Frontal cortex (tissue), 4 donors: ENCODE measurements around the gene ABCC4. TPM values are rescaled to one million over a fixed set of nuclear protein-coding genes. Genes with fewer than 3 reads are reported as not detected.
A peak's percentile ranks its signal among the peaks of the same experiment; 100 is the strongest.
"Not testable (repeated sequence)": the region's sequence is repeated elsewhere in the genome, so short reads cannot be mapped to it uniquely, and the experiment has no call there.

ENCODE experiments used
- DNase-seq, 2 donors: peaks; one replicate each; pipeline ENCODE4 v3.0.0; 2012; ENCODE audit warnings: low spot score in 2 of 2
- FAIRE-seq: peaks from 2 replicates; lab custom pipeline; 2012; peaks lifted over from hg19 to GRCh38; lab: Jason Lieb, UNC
- total RNA-seq: library from RNA; depleted of rRNA; stranded (reverse); fragments of >200 nt; gene quantifications from one replicate; pipeline ENCODE4 v1.2.3, GENCODE V29; 2014
- donor health status: control.
- donor health status: control.
- donor health status: control.

The ABCC4 gene
- total RNA-seq, 1 donor from 2014 or later: 9.0 TPM

DNA sequence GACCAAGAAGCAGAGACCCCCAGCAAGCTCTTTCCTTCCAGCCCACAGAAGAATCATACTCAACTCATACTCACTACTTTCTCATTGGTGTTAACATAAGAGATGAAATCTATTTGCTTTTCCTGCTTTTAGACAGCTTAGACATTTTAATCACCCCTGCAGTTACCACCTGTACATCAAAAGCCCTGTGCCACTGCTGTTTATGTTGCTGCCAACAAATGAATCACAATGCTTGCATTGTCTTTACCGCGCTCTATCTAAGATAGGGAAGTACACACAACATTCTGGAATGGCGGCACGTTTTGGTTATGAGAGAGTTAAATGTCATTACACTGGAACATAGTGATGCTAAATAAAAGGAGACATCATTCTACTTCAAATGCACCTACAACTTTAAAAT, 95.1 kb downstream of the ABCC4 start:
- DNase-seq: no peak
- FAIRE-seq: no peak

DNA sequence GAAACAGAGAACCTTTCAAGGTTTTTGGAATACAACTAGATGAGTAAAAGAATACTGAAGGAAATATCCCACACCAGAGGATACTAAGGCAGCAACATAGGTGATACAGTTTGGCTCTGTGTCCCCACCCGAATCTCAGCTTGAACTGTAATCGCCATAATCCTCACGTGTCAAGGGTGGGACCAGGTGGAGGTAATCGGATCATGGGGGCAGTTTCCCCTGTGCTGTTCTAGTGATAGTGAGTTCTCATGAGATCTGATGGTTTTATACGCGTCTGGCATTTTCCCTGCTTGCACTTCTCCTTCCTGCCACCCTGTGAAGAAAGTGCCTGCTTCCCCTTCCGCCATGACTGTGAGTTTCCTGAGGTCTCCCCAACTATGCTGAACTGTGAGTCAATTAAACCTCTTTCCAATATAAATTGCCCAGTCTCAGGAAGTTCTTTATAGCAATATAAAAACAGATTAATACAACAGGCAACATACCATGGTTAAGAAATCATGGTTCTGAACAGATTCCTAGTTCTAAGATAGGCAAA, 97.0 kb downstream of the ABCC4 start:
- no peak for FAIRE-seq
- no peak for DNase-seq

DNA sequence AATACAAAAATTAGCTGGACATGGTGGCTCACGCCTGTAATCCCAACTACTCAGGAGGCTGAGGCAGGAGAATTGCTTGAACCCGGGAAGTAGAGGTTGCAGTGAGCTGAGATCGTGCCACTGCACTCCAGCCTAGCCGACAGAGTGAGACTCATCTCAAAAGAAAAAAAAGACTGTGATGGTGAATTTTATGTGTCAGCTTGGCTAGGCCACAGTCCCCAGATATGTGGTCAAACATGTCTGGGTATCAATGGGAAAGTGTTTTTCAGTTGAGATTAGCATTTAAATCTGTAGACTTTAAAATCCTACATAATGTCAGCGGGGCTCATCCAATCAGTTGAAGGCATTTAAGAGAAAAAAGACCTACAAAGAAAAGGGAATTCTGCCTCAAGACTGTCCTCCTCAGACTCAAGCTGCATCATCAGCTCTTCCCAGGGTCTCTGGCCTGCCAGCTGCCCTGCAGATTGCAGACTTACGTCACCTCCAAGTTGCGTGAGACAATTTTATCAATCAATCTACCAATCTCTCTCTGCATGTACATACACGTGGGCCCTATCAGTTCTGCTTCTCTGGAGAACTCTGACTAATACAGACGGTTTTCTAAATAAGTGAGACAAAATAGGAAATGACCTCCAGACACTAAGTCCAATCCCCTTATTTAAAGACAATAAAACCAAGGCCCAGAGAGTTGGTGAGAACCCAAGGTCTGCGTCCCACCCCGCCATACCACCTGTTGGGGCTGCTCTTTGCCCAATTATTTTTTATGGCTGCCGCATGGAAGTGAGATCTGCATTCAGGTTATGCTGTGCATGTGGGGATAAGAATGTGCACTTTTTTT, 99.2 kb downstream of the ABCC4 start:
- DNase-seq (no peak), FAIRE-seq (no peak)

DNA sequence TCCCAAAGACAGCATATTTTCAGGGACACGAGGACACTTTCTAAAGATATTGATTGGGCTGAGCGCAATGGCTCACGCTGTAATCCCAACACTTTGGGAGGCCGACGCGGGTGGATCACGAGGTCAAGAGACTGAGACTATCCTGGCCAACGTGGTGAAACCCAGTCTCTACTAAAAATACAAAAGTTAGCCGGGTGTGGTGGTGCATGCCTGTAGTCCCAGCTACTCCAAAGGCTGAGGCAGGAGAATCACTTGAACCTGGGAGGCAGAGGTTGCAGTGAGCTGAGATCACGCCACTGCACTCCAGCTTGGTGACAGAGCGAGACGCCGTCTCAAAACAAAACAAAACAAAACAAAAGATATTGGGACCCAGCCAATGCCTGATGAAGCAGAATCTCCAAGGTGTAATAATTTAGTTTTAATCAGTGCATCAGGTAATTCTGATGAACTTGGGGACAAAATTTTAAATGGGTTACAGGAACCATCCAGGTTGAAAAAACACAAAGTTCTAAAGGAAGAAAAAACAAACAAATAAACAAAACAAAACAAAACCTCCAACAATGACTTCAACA, 100.8 kb downstream of the ABCC4 start:
- not testable (repeated sequence) for FAIRE-seq, DNase-seq

DNA sequence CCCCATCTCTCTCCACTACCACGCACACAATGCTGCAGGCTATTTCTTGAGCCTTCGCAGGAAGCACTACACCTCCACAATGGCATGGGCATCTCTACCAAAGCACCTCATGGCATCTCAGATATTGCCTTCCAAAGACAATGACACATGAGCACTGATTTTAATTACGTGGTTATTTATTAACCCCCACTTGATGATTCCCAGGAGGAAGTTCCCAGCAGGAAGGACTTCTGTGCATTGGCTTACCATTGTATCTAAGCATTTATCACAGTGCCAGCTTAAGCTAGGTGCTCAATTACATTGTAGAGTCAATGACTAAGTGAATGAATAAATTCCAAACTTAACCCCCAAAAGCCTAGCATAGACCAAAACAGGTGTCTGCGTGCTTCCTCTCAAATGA, 101.4 kb downstream of the ABCC4 start:
- FAIRE-seq (no peak), DNase-seq (no peak)

DNA sequence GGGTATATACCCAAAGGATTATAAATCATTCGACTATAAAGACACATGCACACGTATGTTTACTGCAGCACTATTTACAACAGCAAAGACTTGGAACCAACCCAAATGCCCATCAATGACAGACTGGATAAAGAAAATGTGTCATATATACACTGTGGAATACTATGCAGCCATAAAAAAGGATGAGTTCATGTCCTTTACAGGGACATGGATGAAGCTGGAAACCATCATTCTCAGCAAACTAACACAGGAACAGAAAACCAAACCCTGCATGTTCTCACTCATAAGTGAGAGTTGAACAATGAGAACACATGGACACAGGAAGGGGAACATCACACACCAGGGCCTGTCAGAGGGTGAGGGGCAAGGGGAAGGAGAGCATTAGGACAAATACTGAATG, 102.6 kb downstream of the ABCC4 start:
- not testable (repeated sequence) for DNase-seq, FAIRE-seq

DNA sequence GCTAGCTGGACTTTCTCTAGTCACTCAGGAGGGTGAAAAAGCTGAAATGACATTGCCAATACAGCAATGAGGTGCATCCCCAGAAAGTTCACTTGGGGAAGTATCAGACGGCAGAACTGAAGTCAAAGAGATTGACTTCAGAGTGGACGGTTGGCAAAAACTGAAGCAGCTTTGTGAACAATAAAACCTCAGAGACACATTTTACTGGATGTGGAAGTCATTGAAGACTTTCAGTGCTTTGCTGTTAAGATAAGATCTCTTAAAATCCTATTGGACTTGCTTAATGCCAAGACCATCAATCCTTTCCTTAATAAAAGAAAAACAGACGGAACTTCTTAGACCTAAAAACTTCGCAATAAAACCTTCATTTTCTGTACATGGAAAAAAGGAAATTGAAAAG, 103.7 kb downstream of the ABCC4 start:
- FAIRE-seq (no peak), DNase-seq (no peak)

DNA sequence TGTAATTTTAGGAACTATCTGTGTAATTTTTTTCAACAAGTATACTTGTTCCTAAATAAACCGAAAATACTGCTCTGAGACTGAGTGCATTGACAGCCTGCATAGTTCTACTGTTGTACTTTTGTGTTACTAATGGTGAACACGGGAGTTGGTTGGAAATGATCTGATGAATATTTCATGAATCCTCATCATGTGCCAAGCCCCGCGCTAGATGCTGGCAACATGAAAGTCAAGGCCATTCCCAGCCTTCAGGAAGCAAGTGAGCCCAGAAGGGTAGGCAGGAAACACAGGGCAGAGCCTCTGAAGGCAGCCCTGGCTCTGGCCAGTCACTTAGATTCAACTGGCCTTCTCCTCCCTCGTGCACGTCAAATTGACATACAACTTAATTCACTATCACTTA, 106.1 kb downstream of the ABCC4 start:
- FAIRE-seq: no peak
- no peak for DNase-seq

DNA sequence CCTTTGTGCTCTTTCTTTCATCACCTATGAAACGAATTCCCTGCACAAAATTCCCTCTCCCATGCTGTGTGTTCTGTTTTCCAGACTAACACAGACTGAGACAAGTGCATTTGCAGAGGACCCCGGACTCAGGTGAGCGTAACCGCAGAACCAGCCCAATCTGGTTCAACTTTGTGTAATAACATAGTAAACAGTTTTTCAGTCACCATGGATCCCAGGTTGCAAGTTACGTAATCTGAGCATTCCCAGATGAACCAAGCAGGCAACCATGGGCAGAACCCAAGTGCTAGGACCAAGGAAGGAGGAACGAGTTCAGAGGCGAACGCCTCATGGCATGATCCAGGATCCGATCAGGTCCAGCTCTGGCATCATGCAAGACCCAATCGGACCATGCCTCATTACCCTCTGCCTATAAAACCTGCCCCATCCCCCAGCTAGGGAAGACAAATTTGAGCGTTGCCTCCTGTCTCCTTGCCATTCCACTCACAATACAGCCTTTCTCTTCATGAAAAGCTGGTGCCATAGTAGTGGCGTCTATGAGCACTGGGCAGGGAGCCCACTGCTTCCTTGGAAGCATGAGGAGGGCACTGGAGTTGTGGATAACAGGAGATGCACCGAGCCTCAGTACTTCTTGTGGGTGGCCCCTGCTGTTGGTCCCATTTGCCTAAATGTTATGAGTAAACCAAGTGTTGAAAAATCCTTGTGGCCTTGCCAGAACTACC, 107.6 kb downstream of the ABCC4 start:
- DNase-seq (no peak), FAIRE-seq (no peak)

DNA sequence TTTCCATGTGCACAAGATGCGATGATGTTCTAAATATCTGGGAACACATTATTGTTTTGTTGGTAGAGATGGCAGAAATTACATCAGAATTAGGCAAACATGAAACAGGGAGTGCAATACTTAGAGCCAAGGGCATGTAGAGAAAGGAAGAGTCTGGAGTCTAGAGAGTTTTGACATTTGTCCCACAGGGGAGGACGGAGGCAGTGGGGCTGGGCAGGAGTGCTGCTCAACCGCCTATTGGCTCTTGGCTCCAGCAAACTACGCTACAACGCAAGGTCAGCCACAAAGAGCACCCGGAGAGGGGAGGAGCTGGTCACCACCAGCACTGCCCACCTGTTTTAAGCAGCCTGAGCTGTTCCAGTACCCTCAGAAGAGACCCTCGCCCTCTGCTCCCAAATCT, 108.3 kb downstream of the ABCC4 start:
- DNase-seq: no peak
- no peak for FAIRE-seq

DNA sequence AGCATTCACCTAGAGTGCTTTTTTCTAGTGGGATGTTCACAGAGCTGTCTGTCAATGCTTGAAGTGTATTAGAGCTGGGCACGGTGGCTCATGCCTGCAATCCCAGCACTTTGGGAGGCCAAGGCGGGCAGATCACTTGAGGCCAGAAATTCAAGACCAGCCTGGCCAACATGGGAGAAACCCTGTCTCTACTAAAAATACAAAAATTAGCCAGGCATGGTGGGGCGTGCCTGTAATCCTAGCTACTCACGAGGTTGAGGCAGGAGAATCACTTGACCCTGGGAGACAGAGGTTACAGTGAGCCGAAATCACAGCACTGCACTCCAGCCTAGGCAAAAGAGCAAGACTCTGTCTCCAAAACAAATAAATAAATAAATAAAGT, 108.7 kb downstream of the ABCC4 start:
- FAIRE-seq: not testable (repeated sequence)

DNA sequence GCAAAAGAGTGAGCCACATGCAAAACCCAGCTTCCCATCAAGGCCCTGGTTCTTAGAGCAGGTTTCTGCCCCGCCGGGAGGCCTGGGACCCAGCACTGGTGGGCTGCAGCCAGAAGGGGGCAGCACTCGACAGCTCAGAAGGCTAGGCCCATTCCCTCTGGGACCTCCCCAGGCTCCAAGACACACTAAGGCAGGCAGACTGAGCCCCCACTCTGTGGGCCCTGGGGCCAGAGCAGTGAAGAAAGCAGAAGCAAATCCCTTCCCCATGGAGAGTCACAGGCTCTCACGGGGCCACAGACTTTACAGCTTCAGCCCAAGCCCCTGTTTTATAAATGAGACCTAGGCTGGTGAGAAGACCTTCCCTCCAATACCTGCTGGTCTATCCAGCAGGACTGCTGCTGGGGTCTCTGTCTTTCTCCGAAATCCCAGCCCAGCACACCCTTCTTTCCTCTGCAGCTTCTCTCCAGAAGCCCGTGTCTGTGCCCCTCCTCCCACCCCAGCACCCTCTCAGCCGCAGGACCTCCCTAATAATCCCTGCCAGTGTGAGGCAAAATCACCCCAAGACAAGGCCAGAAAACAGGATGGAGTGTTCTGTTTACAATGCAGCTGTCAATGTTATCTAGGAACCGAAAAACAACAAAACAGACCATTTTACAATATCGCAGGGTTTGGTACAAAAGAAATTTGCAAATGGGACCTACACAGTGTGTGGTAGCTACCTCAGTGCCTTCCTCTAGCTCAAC, 109.3 kb downstream of the ABCC4 start:
- DNase-seq (peak in 1 of 2 donors; percentile 42), FAIRE-seq (no peak)

More for the DNA sequence above, 108.7 kb downstream of the ABCC4 start:
- not testable (repeated sequence) for DNase-seq

DNA sequence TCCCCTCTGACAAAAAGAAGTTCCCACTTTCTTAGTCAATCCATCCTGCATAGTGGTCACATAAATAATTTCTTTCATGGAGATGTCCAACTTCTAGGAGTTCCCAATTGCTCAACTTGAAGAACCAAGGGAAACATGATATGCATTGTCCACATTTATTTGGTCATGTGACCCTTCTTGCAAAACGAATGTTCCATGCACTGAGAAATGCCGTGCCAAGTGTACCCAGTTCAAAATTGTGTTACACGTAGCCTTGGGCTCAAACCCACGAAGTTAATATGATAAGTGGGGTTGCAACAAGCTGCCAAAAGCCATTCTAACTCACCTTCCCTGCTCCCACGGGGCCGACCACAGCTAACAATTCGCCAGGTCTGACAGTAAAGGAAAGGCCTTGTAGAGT, 113.1 kb downstream of the ABCC4 start:
- no peak for FAIRE-seq
- no peak for DNase-seq

DNA sequence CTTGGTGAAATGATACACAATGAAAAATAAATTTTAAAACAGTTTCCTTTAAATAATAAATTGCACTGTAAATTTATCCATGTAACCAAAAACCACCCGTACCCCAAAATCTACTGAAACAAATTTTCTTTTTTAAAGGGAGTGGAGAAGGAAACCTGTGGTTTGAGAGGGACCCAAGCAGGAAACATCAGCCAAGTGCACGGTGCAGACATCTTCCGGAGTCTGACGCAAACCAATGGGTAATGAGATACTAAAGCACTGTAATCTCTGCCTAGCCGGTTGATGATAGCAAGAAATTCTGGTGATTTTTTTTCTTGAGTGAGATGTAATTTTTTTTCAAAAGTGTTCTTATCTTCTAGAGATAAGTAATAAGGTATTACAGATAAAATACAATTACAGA, 115.4 kb downstream of the ABCC4 start:
- DNase-seq (no peak), FAIRE-seq (no peak)

DNA sequence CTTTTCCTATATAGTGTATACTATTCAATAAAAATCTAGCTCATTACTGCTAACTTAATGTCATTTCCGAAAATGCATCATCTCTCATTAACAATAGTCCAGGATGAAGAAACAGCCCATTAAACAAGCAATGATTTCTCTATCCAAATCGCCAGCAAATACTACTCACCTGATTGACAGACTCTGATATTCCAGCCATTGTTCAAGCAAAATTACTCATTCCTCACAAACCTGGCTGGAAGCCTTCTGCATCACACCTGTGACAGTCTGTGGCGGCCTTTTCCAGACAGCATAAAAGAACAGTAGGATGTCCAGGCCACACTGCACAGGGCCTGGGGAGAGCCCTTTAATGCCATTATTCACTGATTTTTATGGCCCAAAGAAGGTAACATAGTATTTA, 115.9 kb downstream of the ABCC4 start:
- no peak for FAIRE-seq

DNA sequence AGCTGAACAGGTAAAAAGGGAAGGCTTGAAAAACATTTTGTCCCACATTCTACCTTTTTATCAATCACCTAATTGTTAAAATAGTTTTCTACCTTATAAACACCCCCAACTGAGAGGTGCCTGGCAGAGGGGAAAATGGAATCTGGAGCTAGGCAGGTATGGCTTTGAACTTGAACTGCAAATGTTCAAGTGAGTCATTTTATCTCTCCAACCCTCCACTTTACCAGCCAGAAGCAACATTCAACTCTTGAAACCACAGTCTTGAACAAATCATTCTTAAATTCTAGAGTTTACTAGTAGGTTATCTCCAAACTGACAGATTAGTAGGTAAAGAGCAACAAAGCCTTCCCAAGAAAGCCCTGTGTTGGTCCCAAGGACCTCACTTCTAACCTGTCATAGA, 116.9 kb downstream of the ABCC4 start:
- DNase-seq (no peak), FAIRE-seq (no peak)

More for the DNA sequence above, 115.9 kb downstream of the ABCC4 start:
- DNase-seq: no peak

DNA sequence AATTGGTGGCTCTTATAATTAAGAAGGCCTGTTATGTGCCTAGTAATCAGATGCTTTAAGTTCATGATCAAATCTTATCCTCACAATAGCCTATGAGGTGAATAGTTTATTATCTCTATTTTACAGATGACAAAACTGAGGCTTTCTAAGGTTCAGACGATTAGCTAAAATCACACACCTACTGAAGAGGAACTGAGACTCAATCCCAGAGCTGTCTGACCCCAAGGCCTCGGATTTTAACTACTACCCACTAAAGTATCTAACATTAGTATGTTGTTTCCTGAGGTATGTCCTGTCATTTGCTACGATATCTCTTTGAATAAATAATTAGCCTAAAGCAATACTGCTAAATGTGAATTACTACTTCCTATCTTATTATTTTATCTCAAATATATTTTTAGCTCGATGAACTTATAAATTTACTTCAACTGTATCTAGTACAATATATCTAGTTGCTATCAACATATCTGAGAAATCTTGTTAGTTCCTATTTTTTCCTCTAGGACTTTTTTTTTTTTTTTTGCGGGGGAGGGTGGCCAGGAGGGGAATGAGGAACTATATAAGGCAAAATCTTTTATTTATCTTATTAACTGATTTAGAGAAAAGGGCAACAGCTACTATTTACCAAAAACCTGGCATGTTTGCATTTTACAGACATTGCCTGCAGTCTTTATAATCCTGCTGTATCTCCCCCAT, 118.5 kb downstream of the ABCC4 start:
- DNase-seq (no peak), FAIRE-seq (no peak)

DNA sequence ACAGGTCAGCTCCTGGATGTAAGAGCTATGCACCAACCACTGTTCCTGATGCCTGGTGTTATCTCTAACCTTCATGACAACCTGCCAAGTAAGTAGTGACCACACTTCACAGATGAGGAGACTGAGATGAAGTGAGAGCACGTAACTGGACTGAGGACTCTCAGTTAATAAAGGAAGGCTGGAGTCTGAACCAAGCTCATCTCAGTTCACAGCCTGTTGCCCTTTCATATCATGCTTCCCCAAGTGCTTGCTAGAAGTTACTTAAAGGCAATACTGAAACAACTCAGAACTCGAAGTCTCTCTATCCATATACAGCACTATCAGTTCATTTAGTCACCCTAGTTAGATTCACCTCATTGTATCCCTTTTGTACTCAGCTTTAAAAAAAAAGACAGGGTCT, 119.7 kb downstream of the ABCC4 start:
- FAIRE-seq (no peak), DNase-seq (no peak)

DNA sequence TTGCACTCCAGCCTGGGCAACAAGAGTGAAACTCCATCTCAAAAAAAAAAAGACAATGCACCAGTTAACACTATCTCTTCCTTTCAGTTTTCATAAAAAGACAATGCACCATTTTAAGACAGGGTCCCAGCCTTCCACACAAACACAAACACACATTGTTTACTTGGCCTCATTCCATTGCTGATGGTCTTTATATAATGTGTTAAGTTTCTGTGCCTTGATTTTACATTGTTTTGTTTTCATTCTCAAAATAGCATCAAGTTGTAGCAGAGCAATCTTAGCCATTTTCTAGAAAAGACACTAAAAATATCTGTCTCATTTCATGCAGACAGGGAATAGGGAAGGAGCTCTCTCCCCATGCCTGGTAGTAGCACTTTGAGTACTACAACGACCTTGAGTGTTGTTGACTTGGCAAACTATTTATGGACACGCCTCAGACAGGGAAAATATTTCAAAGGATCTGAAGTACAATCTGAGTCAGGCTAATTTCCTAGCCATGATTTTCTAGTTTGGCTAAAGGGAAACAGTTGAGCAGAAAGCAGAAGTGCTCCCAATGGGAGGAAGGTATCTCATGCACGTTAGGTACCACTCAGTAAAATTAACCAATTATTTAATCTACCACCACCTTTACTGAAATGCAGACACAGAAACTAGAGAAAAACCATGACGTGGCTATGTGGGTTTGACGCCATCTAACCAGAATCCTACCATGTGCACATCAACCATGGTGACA, 120.6 kb downstream of the ABCC4 start:
- no peak for FAIRE-seq

More for the DNA sequence above, 120.6 kb downstream of the ABCC4 start:
- DNase-seq: no peak
